ENCODE results near the gene VSIR.

DNA sequence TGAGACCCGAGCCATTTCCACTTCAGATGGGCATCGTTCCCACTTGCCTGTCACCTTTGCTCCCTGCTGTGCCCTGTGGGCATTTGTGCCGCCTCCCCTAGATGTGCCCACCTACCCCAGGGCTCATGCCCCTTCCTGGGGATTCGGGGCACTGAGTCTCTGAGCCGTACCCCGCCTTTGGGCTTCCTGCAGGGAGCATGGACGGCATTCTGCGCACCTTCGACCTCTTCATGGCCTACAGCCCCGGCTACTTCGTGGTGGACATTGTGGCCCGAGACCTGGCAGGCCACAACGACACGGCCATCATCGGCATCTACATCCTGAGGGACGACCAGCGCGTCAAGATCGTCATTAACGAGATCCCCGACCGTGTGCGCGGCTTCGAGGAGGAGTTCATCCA, 36.3 kb upstream of the VSIR start:
- TF ChIP-seq, protein P1, sequence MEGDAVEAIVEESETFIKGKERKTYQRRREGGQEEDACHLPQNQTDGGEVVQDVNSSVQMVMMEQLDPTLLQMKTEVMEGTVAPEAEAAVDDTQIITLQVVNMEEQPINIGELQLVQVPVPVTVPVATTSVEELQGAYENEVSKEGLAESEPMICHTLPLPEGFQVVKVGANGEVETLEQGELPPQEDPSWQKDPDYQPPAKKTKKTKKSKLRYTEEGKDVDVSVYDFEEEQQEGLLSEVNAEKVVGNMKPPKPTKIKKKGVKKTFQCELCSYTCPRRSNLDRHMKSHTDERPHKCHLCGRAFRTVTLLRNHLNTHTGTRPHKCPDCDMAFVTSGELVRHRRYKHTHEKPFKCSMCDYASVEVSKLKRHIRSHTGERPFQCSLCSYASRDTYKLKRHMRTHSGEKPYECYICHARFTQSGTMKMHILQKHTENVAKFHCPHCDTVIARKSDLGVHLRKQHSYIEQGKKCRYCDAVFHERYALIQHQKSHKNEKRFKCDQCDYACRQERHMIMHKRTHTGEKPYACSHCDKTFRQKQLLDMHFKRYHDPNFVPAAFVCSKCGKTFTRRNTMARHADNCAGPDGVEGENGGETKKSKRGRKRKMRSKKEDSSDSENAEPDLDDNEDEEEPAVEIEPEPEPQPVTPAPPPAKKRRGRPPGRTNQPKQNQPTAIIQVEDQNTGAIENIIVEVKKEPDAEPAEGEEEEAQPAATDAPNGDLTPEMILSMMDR (IDR thresholded peaks at IDR 0.05): no peak
- no peak for TF ChIP-seq POLR2A (IDR thresholded peaks at IDR 0.05)
